HepG2 (cell line): ENCODE data around the gene POPDC2. TPM values are rescaled to one million over a fixed set of nuclear protein-coding genes. Genes with fewer than 3 reads are reported as not detected.

Source experiments
- ATAC-seq: fragments of 200-7000 bp; cut with Tn5 transposase; 3 replicates; pipeline ENCODE4 v1.9.1; 2020; ENCODE audit warnings: mild to moderate bottlenecking, moderate library complexity
- BruUV-seq: library from RNA; stranded (reverse); fragments of 400-500 nt; replicated peaks from 2 replicates; lab custom pipeline; 2021; lab: Mats Ljungman, UMichigan
- CTCF ChIA-PET: fragments of 300-600 bp; formaldehyde crosslinking; extraction: SDS; loops from one replicate; lab custom pipeline; 2021; ENCODE audit warnings: low total read pairs, inconsistent platforms, low intra/inter-chr PET ratio; lab: Yijun Ruan, JAX
- POLR2A ChIA-PET: fragments of 350-600 bp; sonication (Branson Sonifier 250); formaldehyde crosslinking; loops from one replicate; lab custom pipeline; 2020; ENCODE audit warnings: antibody characterized with exemption, inconsistent platforms; lab: Yijun Ruan, JAX
- DNase-seq: peaks from one replicate; pipeline ENCODE4 v3.0.0-alpha.2; 2015; ENCODE audit warnings: low spot score
- FAIRE-seq: peaks from 3 replicates; lab custom pipeline; 2011; peaks lifted over from hg19 to GRCh38; lab: Jason Lieb, UNC
- H2AFZ ChIP-seq: one replicate; pipeline ENCODE4 v1.6.1; 2011; ENCODE audit warnings: low read length, inconsistent platforms
- H3K27ac ChIP-seq: fragments of 300-600 bp; 3 replicates; pipeline ENCODE4 v1.8.0; 2011; ENCODE audit warnings: mixed run types, mild to moderate bottlenecking, mixed read lengths, low read length, inconsistent platforms; ENCODE audit not compliant: insufficient read depth; ENCODE audit errors: extremely low read length
- H3K27me3 ChIP-seq, 2 experiments: fragments of 200-600 bp in 1 of 2; 2 replicates in 1 of 2; 3 replicates in 1 of 2; pipeline versions ENCODE4 v1.6.0 to v1.8.0; 2011; ENCODE audit warnings: low read length in 2 of 2, mild to moderate bottlenecking in 2 of 2, moderate library complexity in 2 of 2, inconsistent platforms in 1 of 2; ENCODE audit not compliant: insufficient read depth in 2 of 2, control insufficient read depth in 1 of 2
- H3K36me3 ChIP-seq, 2 experiments: fragments of 200-600 bp in 1 of 2; replicated peaks in 1 of 2; 2 replicates in 1 of 2; 3 replicates in 1 of 2; pipeline versions ENCODE4 v1.5.1 to v1.8.0; 2011; ENCODE audit warnings: low read length in 2 of 2, inconsistent platforms in 1 of 2; ENCODE audit not compliant: insufficient read depth in 2 of 2, control insufficient read depth in 1 of 2
- H3K4me1 ChIP-seq: 2 replicates; pipeline ENCODE4 v1.5.1; 2012; ENCODE audit warnings: low read length, inconsistent platforms; ENCODE audit not compliant: insufficient read depth
- H3K4me2 ChIP-seq: 2 replicates; pipeline ENCODE4 v1.6.0; 2011; ENCODE audit warnings: low read depth, low read length, inconsistent platforms
- H3K4me3 ChIP-seq, 3 experiments: fragments of 200-600 bp in 1 of 3; sonication (generic), shearing (Covaris generic) in 1 of 3; replicated peaks in 1 of 3; 2 replicates each; pipeline ENCODE4 v1.5.1; 2011 to 2016; ENCODE audit warnings: low read length in 3 of 3, inconsistent platforms in 2 of 3, low read depth in 2 of 3, mild to moderate bottlenecking in 2 of 3, control low read depth in 1 of 3, mixed read lengths in 1 of 3; ENCODE audit not compliant: insufficient read depth in 1 of 3
- H3K79me2 ChIP-seq: one replicate; pipeline ENCODE4 v1.6.1; 2011; ENCODE audit warnings: low read length, inconsistent platforms; ENCODE audit not compliant: insufficient read depth
- H3K9ac ChIP-seq: 2 replicates; pipeline ENCODE4 v1.6.0; 2011; ENCODE audit warnings: mild to moderate bottlenecking, low read depth, low read length, inconsistent platforms; ENCODE audit not compliant: insufficient read depth
- H3K9me3 ChIP-seq: 2 replicates; pipeline ENCODE4 v1.5.1; 2012; ENCODE audit warnings: mild to moderate bottlenecking, low read length
- H4K20me1 ChIP-seq: 2 replicates; pipeline ENCODE4 v1.6.0; 2011; ENCODE audit warnings: inconsistent platforms, mild to moderate bottlenecking, low read length, moderate library complexity; ENCODE audit not compliant: insufficient read depth
- IRF2 ChIP-seq: IDR thresholded peaks from 2 replicates; pipeline ENCODE4 v1.6.1; 2018; ENCODE audit warnings: missing genetic modification reagents, missing compliant biosample characterization
- SP2 ChIP-seq: sonication (generic); formaldehyde crosslinking; IDR thresholded peaks from 2 replicates; pipeline ENCODE4 v1.5.1; 2020; ENCODE audit warnings: mild to moderate bottlenecking, missing genetic modification reagents
- SSRP1 ChIP-seq: IDR thresholded peaks from 2 replicates; pipeline ENCODE4 v1.6.1; 2016; ENCODE audit warnings: control low read depth
- ZNF331 ChIP-seq: sonication (generic); formaldehyde crosslinking; IDR thresholded peaks from 2 replicates; pipeline ENCODE4 v1.4.0; 2020; ENCODE audit warnings: missing genetic modification reagents
- ZNF572 ChIP-seq: sonication (generic); formaldehyde crosslinking; IDR thresholded peaks from 2 replicates; pipeline ENCODE4 v1.5.1; 2020; ENCODE audit warnings: mild to moderate bottlenecking, missing genetic modification reagents
- ZNF616 ChIP-seq: sonication (generic); formaldehyde crosslinking; IDR thresholded peaks from 2 replicates; pipeline ENCODE4 v1.5.0; 2020; ENCODE audit warnings: low read depth, mild to moderate bottlenecking, missing genetic modification reagents
- WGBS: methylation state at CpG from one replicate; pipeline ENCODE4 v1.1.6; 2017; ENCODE audit warnings: low lambda C conversion rate; 5-methylcytosine and 5-hydroxymethylcytosine counted together
- in situ Hi-C: cut with HindIII; loops from 2 replicates; pipeline ENCODE4 v1.10.0; 2017; ENCODE audit warnings: low pct_unique_long_range_greater_than_20kb; ENCODE audit not compliant: extremely low pct_ligation_motif_present
- intact Hi-C: fragments of 100-400 bp; cut with micrococcal nuclease; formaldehyde crosslinking; loops from one replicate; pipeline ENCODE4 v1.10.0; 2022; ENCODE audit not compliant: unreplicated experiment
- polyA plus RNA-seq, 8 experiments: library from polyadenylated mRNA; depleted of rRNA in 3 of 8; stranded (reverse) in 7 of 8; unstranded in 1 of 8; fragments of >200 nt; fragmentation: Illumina TruSeq in 4 of 8; extraction: Trizol in 4 of 8; gene quantifications; 2 replicates each; pipeline versions ENCODE4 v1.2.1 to v1.2.3, GENCODE V29; 2011 to 2016; ENCODE audit warnings: low read depth in 4 of 8, missing spikeins in 1 of 8, mixed read lengths in 1 of 8; ENCODE audit not compliant: insufficient read depth in 1 of 8
- total RNA-seq, 5 experiments: library from RNA; depleted of rRNA; stranded (reverse); fragments of >200 nt; fragmentation: Illumina TruSeq; extraction: Trizol; gene quantifications; 2 replicates each; pipeline ENCODE4 v1.2.3, GENCODE V29; 2016; ENCODE audit warnings: low read depth in 1 of 5

POPDC2 gene
- total and polyA plus RNA-seq, 2 of the 13 experiments (the other 11 are each of a cell fraction or from before 2014, with no cell fraction given) = 0.18 to 0.58 TPM

DNA sequence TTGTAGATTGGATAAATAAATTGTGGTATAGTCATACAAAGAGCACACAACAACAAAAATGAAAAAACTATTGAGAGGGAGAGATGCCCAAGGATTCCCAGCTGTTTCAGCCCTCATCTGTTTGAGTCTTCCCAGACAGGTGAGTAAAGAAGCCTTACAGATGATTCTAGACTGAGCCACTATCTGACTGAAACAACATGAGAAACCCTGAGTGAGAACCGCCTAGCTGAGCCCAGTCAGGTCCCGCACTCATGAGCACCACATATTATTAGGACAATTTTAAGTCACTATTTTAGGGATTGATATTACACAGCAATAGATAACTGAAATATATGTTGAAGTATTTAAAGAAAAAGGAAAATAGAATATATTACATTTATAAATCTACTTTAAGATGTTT, 19.0 kb downstream of the POPDC2 start:
- no peak for ATAC-seq
- no peak overlapping the region for H3K4me3 ChIP-seq
- in situ Hi-C loops = no loop called here
- H3K9me3 ChIP-seq = no peaks in the 10 kb centered on the region
- no peak overlapping the region for H3K4me2 ChIP-seq
- ChIA-PET POLR2A (no interaction called here), CTCF (no interaction called here)
- no peak overlapping the region for H2AFZ ChIP-seq
- intact Hi-C loops = no loop called here
- no peaks in the 10 kb centered on the region for H3K79me2 ChIP-seq
- no TSS peak for BruUV-seq
- no peaks in the 10 kb centered on the region for H4K20me1 ChIP-seq
- no peaks in the 10 kb centered on the region for H3K27me3 ChIP-seq
- H3K4me1 ChIP-seq = peaks cover 14% of the 10 kb centered on the region
- no peak for FAIRE-seq
- no peak overlapping the region for H3K9ac ChIP-seq
- no peaks in the 10 kb centered on the region for H3K36me3 ChIP-seq
- WGBS = 97% methylated on average over 2 of the region's 2 CpGs
- no peak overlapping the region for H3K27ac ChIP-seq
- TF ChIP-seq IRF2 (no peak), ZNF331 (CRISPR knock-in tag) (peak; percentile 97)
- no peak for DNase-seq

DNA sequence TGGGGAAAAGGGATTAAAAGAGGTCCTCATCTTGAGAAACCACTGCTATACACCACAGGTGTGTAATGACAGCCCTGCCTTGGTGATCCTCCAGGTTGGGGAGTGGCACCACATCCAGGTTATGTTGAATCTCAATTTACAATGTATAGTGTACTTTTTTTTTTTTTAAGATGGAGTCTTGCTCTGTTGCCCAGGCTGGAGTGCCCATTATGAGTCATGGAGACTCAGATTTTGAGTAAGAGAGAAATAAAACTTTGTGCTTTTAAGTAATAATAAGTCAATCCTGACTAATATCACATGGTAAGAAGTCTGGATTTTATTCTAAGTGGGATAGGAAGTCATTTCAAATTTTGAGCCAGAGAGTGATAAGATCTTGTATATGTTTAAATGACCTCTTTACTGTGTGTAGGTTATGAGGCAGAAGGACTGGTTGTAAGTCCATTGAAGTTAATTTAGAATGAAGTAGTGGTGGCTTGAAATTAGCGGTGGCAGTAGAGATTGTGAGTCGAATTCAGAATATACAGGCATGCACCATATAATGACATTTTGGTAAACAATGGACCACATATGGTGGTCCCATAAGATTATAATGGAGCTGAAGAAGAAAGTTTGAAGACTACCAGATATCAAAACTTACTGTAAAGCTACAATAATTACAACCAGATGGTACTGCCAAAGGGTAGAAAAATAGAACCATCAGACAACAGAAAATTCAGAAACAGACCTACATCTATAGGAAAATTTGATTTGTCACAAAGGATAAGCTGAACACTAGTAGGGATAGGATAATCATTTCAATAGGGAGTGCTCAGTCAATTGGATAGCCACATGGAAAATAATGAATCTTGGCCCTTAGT, 20.7 kb downstream of the POPDC2 start:
- ATAC-seq (no peak), DNase-seq (no peak), FAIRE-seq (no peak)
- no peaks in the 10 kb centered on the region for H3K36me3 ChIP-seq
- intact Hi-C loops = no loop called here
- BruUV-seq = no TSS peak
- H4K20me1 ChIP-seq = no peaks in the 10 kb centered on the region
- no peak overlapping the region for H3K27ac ChIP-seq
- H3K4me2 ChIP-seq = no peak overlapping the region
- in situ Hi-C loops = no loop called here
- no peak overlapping the region for H3K4me3 ChIP-seq
- ChIA-PET CTCF (no interaction called here), POLR2A (no interaction called here)
- no peaks in the 10 kb centered on the region for H3K79me2 ChIP-seq
- no peak overlapping the region for H3K9ac ChIP-seq
- 91% methylated on average over 2 of the region's 2 CpGs for WGBS
- no peaks in the 10 kb centered on the region for H3K27me3 ChIP-seq
- TF ChIP-seq SSRP1 (CRISPR knock-in tag) = no peak
- no peak for TF ChIP-seq ZNF572
- no peak for TF ChIP-seq ZNF616 (CRISPR knock-in tag)
- no peak for TF ChIP-seq SP2 (CRISPR knock-in tag)
- no peaks in the 10 kb centered on the region for H3K9me3 ChIP-seq
- no peak overlapping the region for H2AFZ ChIP-seq
- no peaks in the 10 kb centered on the region for H3K4me1 ChIP-seq
